ENCODE results near the gene REST. TPM values are rescaled to one million over a fixed set of nuclear protein-coding genes. Genes with fewer than 3 reads are reported as not detected.

The REST gene
- total and polyA plus RNA-seq, 9 of the 15 experiments (the other 6 are each of a cell fraction or from before 2014, with no cell fraction given) = 2.9 to 24.0 (median 19.2) TPM

DNA sequence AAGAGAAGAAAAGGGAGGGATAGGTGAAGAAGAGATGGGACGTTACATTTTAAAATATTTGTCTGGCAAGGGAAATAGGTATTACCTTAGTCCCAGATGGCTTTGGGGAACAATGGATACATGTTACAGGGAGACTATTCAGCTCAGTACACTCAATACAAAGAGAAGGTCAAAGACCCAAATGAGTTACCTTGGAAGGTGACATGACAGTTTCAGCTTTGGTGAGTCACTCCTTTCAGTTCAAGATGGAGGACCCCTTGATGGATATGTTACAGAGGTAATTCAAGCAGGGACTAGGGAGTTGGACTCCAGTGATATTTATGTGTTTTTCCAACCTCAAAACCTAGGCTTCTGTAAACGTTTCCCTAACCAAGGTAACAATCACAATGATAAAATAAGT is 64.7 kb downstream of the REST start:
- ATAC-seq (no peak), FAIRE-seq (no peak), DNase-seq (ENCODE audit: extremely low read depth in 1 of 4, low spot score in 3 of 4) (no peak)
- Histone ChIP-seq H3K4me1 (replicated peaks in 1 of 2; ENCODE audit: control insufficient read depth in 2 of 2, insufficient read depth in 2 of 2, low read length in 2 of 2) (peaks cover 5 to 16% of the 10 kb centered on the region in 2 experiments; a peak in 4 of 5 replicates), H3K9me1 (ENCODE audit: control insufficient read depth, insufficient read depth, low read length) (no peaks in the 10 kb centered on the region), H3K36me3 (ENCODE audit: control insufficient read depth, insufficient read depth, low read length) (peaks cover 73% of the 10 kb centered on the region), H3K9ac (ENCODE audit: insufficient read depth in 1 of 2, low read depth in 2 of 2, low read length in 2 of 2) (no peak overlapping the region), H3K9me3 (replicated peaks; ENCODE audit: control insufficient read depth, insufficient read depth, low read depth, low read length) (no peaks in the 10 kb centered on the region; the same call in 1 of the 2 replicates), H4K20me1 (replicated peaks; ENCODE audit: control insufficient read depth, insufficient read depth, low read length) (peaks cover 10% of the 10 kb centered on the region), H3K27ac (ENCODE audit: extremely low read depth, low read depth, low read length) (no peak overlapping the region), H2AFZ (ENCODE audit: low read depth, low read length) (no peak overlapping the region), H3K27me3 (ENCODE audit: control insufficient read depth in 2 of 2, insufficient read depth in 2 of 2, low read length in 2 of 2) (no peaks in the 10 kb centered on the region), H3K79me2 (ENCODE audit: control insufficient read depth, insufficient read depth, low read length) (peaks cover 39% of the 10 kb centered on the region), H3K4me2 (ENCODE audit: insufficient read depth, low read length) (no peak overlapping the region), H3K4me3 (no peak overlapping the region)
- intact Hi-C loops (cut with micrococcal nuclease) = no loop called here
- ChIA-PET CTCF (ENCODE audit: low intra/inter-chr PET ratio) (no interaction called here), POLR2A (no interaction called here)
- 83% methylated on average over 2 of the region's 2 CpGs for WGBS (ENCODE audit: insufficient coverage, low coverage, missing lambda C conversion rate)
- in situ Hi-C loops (cut with MboI) = no loop called here
- no peak for TF ChIP-seq GATA2 (CRISPR knock-in tag; IDR thresholded peaks at IDR 0.05)
- no peak for TF ChIP-seq NFATC3 (IDR thresholded peaks at IDR 0.05)
- no peak for TF ChIP-seq ZNF696 (CRISPR knock-in tag; conservative IDR thresholded peaks at IDR 0.05)
- no peak for TF ChIP-seq BMI1 (IDR thresholded peaks at IDR 0.05; ENCODE audit: low read length)
- TF ChIP-seq, protein P1, sequence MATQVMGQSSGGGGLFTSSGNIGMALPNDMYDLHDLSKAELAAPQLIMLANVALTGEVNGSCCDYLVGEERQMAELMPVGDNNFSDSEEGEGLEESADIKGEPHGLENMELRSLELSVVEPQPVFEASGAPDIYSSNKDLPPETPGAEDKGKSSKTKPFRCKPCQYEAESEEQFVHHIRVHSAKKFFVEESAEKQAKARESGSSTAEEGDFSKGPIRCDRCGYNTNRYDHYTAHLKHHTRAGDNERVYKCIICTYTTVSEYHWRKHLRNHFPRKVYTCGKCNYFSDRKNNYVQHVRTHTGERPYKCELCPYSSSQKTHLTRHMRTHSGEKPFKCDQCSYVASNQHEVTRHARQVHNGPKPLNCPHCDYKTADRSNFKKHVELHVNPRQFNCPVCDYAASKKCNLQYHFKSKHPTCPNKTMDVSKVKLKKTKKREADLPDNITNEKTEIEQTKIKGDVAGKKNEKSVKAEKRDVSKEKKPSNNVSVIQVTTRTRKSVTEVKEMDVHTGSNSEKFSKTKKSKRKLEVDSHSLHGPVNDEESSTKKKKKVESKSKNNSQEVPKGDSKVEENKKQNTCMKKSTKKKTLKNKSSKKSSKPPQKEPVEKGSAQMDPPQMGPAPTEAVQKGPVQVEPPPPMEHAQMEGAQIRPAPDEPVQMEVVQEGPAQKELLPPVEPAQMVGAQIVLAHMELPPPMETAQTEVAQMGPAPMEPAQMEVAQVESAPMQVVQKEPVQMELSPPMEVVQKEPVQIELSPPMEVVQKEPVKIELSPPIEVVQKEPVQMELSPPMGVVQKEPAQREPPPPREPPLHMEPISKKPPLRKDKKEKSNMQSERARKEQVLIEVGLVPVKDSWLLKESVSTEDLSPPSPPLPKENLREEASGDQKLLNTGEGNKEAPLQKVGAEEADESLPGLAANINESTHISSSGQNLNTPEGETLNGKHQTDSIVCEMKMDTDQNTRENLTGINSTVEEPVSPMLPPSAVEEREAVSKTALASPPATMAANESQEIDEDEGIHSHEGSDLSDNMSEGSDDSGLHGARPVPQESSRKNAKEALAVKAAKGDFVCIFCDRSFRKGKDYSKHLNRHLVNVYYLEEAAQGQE (IDR thresholded peaks at IDR 0.05; ENCODE audit: borderline replicate concordance) = no peak
- TF ChIP-seq, protein P1 (CRISPR knock-in tag; IDR thresholded peaks at IDR 0.05; ENCODE audit: low read depth) = no peak
- TF ChIP-seq, protein P2, sequence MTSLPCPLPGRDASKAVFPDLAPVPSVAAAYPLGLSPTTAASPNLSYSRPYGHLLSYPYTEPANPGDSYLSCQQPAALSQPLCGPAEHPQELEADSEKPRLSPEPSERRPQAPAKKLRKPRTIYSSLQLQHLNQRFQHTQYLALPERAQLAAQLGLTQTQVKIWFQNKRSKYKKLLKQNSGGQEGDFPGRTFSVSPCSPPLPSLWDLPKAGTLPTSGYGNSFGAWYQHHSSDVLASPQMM (CRISPR knock-in tag; IDR thresholded peaks at IDR 0.05) = no peak
- TF ChIP-seq RBM39 (optimal IDR thresholded peaks at IDR 0.05; ENCODE audit: low read depth, low read length) = no peak
- no peak for TF ChIP-seq NELFE (IDR thresholded peaks at IDR 0.05; ENCODE audit: insufficient read depth, insufficient read length)
- no peak for TF ChIP-seq YBX1 (IDR thresholded peaks at IDR 0.05)
- no peak for TF ChIP-seq ZFP36 (IDR thresholded peaks at IDR 0.05; ENCODE audit: low read depth, low read length, partially characterized antibody)
- no peak for TF ChIP-seq TGIF2 (CRISPR knock-in tag; IDR thresholded peaks at IDR 0.05)
- TF ChIP-seq BCOR (IDR thresholded peaks at IDR 0.05) = no peak
- TF ChIP-seq SREBF2 (CRISPR knock-in tag; IDR thresholded peaks at IDR 0.05) = no peak
- no peak for TF ChIP-seq CREM (IDR thresholded peaks at IDR 0.05; ENCODE audit: low read depth)
- TF ChIP-seq CCAR2 (IDR thresholded peaks at IDR 0.05; ENCODE audit: low read depth, low read length) = no peak
- TF ChIP-seq MBD2 (IDR thresholded peaks at IDR 0.05; ENCODE audit: borderline replicate concordance, low read depth) = no peak
- TF ChIP-seq MTF1 (CRISPR knock-in tag; IDR thresholded peaks at IDR 0.05; ENCODE audit: borderline replicate concordance) = no peak
- BruUV-seq (replicated peaks) = no TSS peak

Data from K562 (cell line).